ENCODE data around the gene FBN1. TPM values are rescaled to one million over a fixed set of nuclear protein-coding genes. Genes with fewer than 3 reads are reported as not detected.

Gene FBN1
- total and polyA plus RNA-seq, 2 of the 13 experiments (the other 11 are each of a cell fraction or from before 2014, with no cell fraction given), result 1.5 to 3.0 TPM

GRCh38 chr15:48643206-48643605 lies 2.3 kb downstream of the FBN1 start (continued):
- TF ChIP-seq ZNF318 (CRISPR knock-in tag; IDR thresholded peaks at IDR 0.05), result no peak
- no peak for TF ChIP-seq YEATS4 (CRISPR knock-in tag; IDR thresholded peaks at IDR 0.05; ENCODE audit: borderline replicate concordance)
- no peak for TF ChIP-seq NFYC (CRISPR knock-in tag; IDR thresholded peaks at IDR 0.05)
- no peak for TF ChIP-seq KDM2A (CRISPR knock-in tag; IDR thresholded peaks at IDR 0.05; ENCODE audit: borderline replicate concordance, low read depth)
- TF ChIP-seq ZNF605 (CRISPR knock-in tag; IDR thresholded peaks at IDR 0.05), result no peak
- TF ChIP-seq RFX1 (IDR thresholded peaks at IDR 0.05), result no peak
